HepG2 (cell line): ENCODE data around the gene DDX20. TPM values are rescaled to one million over a fixed set of nuclear protein-coding genes. Genes with fewer than 3 reads are reported as not detected.

Source experiments
- CREB3 ChIP-seq: sonication (generic); formaldehyde crosslinking; IDR thresholded peaks from 2 replicates; pipeline ENCODE4 v1.5.0; 2020; ENCODE audit warnings: missing genetic modification reagents
- CREBL2 ChIP-seq: sonication (generic); formaldehyde crosslinking; IDR thresholded peaks from 2 replicates; pipeline ENCODE4 v1.8.1; 2023; ENCODE audit warnings: missing genetic modification reagents, mild to moderate bottlenecking, borderline replicate concordance
- ELF1 ChIP-seq: sonication (generic); formaldehyde crosslinking; IDR thresholded peaks from 2 replicates; pipeline ENCODE4 v1.4.0; 2020; ENCODE audit warnings: missing genetic modification reagents
- ETV6 ChIP-seq: sonication (generic); formaldehyde crosslinking; conservative IDR thresholded peaks from 2 replicates; pipeline ENCODE4 v1.4.0; 2020; ENCODE audit warnings: missing genetic modification reagents
- FOXA3 ChIP-seq: IDR thresholded peaks from 2 replicates; pipeline ENCODE4 v1.6.1; 2016; ENCODE audit warnings: missing genetic modification reagents, missing compliant biosample characterization
- FOXK2 ChIP-seq: fragments of 450-650 bp; IDR thresholded peaks from 2 replicates; pipeline ENCODE4 v1.6.1; 2016
- MXI1 ChIP-seq: IDR thresholded peaks from 3 replicates; pipeline ENCODE4 v1.6.1; 2012; ENCODE audit warnings: low read depth, low read length, inconsistent platforms, borderline replicate concordance
- NCOA5 ChIP-seq: sonication (generic); formaldehyde crosslinking; IDR thresholded peaks from 2 replicates; pipeline ENCODE4 v1.4.0; 2020; ENCODE audit warnings: missing genetic modification reagents
- NFKB2 ChIP-seq: sonication (generic); formaldehyde crosslinking; IDR thresholded peaks from 2 replicates; pipeline ENCODE4 v1.4.0; 2020; ENCODE audit warnings: missing genetic modification reagents, borderline replicate concordance
- RBFOX2 ChIP-seq: fragments of 200-400 bp; formaldehyde crosslinking; IDR thresholded peaks from 2 replicates; pipeline ENCODE4 v1.6.1; 2017; ENCODE audit warnings: low read depth, mild to moderate bottlenecking, low read length
- REPIN1 ChIP-seq: sonication (generic); formaldehyde crosslinking; IDR thresholded peaks from 2 replicates; pipeline ENCODE4 v1.8.0; 2022; ENCODE audit warnings: missing genetic modification reagents, low read depth, mild to moderate bottlenecking, borderline replicate concordance
- SMYD3 ChIP-seq: sonication (generic); formaldehyde crosslinking; IDR thresholded peaks from 2 replicates; pipeline ENCODE4 v1.8.1; 2023; ENCODE audit warnings: mild to moderate bottlenecking, missing genetic modification reagents
- TRIM24 ChIP-seq: sonication (generic); formaldehyde crosslinking; IDR thresholded peaks from 2 replicates; pipeline ENCODE4 v1.8.0; 2022; ENCODE audit warnings: mild to moderate bottlenecking, missing genetic modification reagents
- ZBTB44 ChIP-seq: sonication (generic); formaldehyde crosslinking; IDR thresholded peaks from 2 replicates; pipeline ENCODE4 v1.4.0; 2020; ENCODE audit warnings: missing genetic modification reagents
- ZEB1 ChIP-seq: IDR thresholded peaks from 2 replicates; pipeline ENCODE4 v1.6.1; 2012; ENCODE audit warnings: mild to moderate bottlenecking, low read depth, inconsistent platforms; ENCODE audit not compliant: insufficient replicate concordance
- ZMYM3 ChIP-seq: sonication (generic); formaldehyde crosslinking; IDR thresholded peaks from 2 replicates; pipeline ENCODE4 v1.5.1; 2020; ENCODE audit warnings: mild to moderate bottlenecking, missing genetic modification reagents
- ZNF124 ChIP-seq: sonication (generic); formaldehyde crosslinking; IDR thresholded peaks from 2 replicates; pipeline ENCODE4 v1.4.0; 2020; ENCODE audit warnings: missing genetic modification reagents
- ZNF253 ChIP-seq: sonication (generic); formaldehyde crosslinking; IDR thresholded peaks from 2 replicates; pipeline ENCODE4 v1.8.0; 2022; ENCODE audit warnings: mild to moderate bottlenecking, missing genetic modification reagents, borderline replicate concordance
- ZNF44 ChIP-seq: sonication (generic); formaldehyde crosslinking; IDR thresholded peaks from 2 replicates; pipeline ENCODE4 v1.5.1; 2020; ENCODE audit warnings: mild to moderate bottlenecking, missing genetic modification reagents
- ZNF501 ChIP-seq: sonication (generic); formaldehyde crosslinking; IDR thresholded peaks from 2 replicates; pipeline ENCODE4 v1.5.1; 2020; ENCODE audit warnings: mild to moderate bottlenecking, moderate library complexity, missing genetic modification reagents
- ZNF549 ChIP-seq: sonication (generic); formaldehyde crosslinking; IDR thresholded peaks from 2 replicates; pipeline ENCODE4 v1.5.0; 2020; ENCODE audit warnings: missing genetic modification reagents
- ZNF609 ChIP-seq: sonication (generic); formaldehyde crosslinking; IDR thresholded peaks from 2 replicates; pipeline ENCODE4 v1.4.0; 2020; ENCODE audit warnings: mild to moderate bottlenecking, missing genetic modification reagents, borderline replicate concordance
- ZNF7 ChIP-seq: IDR thresholded peaks from 2 replicates; pipeline ENCODE4 v1.6.1; 2016; ENCODE audit warnings: missing biosample characterization, missing genetic modification reagents
- polyA plus RNA-seq, 8 experiments: library from polyadenylated mRNA; depleted of rRNA in 3 of 8; stranded (reverse) in 7 of 8; unstranded in 1 of 8; fragments of >200 nt; fragmentation: Illumina TruSeq in 4 of 8; extraction: Trizol in 4 of 8; gene quantifications; 2 replicates each; pipeline versions ENCODE4 v1.2.1 to v1.2.3, GENCODE V29; 2011 to 2016; ENCODE audit warnings: low read depth in 4 of 8, missing spikeins in 1 of 8, mixed read lengths in 1 of 8; ENCODE audit not compliant: insufficient read depth in 1 of 8
- total RNA-seq, 5 experiments: library from RNA; depleted of rRNA; stranded (reverse); fragments of >200 nt; fragmentation: Illumina TruSeq; extraction: Trizol; gene quantifications; 2 replicates each; pipeline ENCODE4 v1.2.3, GENCODE V29; 2016; ENCODE audit warnings: low read depth in 1 of 5

DDX20 gene
- total and polyA plus RNA-seq, 2 of the 13 experiments (the other 11 are each of a cell fraction or from before 2014, with no cell fraction given), result 4.0 to 14.3 TPM

GRCh38 chr1:111755331-111756123 lies at the start of gene DDX20 (continued):
- TF ChIP-seq ZNF609 (CRISPR knock-in tag), result 0 out of 2 replicates have a peak, but pooled peaks have one; percentile 22
- peak; percentile 64; the same call in 1 of the 2 replicates for TF ChIP-seq ZNF124 (CRISPR knock-in tag)
- TF ChIP-seq ZMYM3 (CRISPR knock-in tag), result no peak
- peak; percentile 88 for TF ChIP-seq RBFOX2
- TF ChIP-seq REPIN1 (CRISPR knock-in tag), result no peak; the same call in 1 of the 2 replicates
- TF ChIP-seq SMYD3 (CRISPR knock-in tag), result no peak
- no peak for TF ChIP-seq FOXK2
- TF ChIP-seq NFKB2 (CRISPR knock-in tag), result peak; percentile 51; the same call in 1 of the 2 replicates
- peak; percentile 93 for TF ChIP-seq ZNF501
- TF ChIP-seq ZNF7 (CRISPR knock-in tag), result peak; percentile 35; the same call in 1 of the 2 replicates
- TF ChIP-seq ZBTB44 (CRISPR knock-in tag), result no peak; the same call in 1 of the 2 replicates
- TF ChIP-seq FOXA3 (CRISPR knock-in tag), result peak; percentile 13; the same call in 1 of the 2 replicates
- no peak for TF ChIP-seq TRIM24 (CRISPR knock-in tag)
- peak; percentile 91; the same call in 2 of the 3 replicates for TF ChIP-seq MXI1
- no peak for TF ChIP-seq CREB3 (CRISPR knock-in tag)
- TF ChIP-seq ZNF549 (CRISPR knock-in tag), result no peak
- peak; percentile 15 for TF ChIP-seq ZNF253 (CRISPR knock-in tag)
- TF ChIP-seq NCOA5 (CRISPR knock-in tag), result no peak
- no peak for TF ChIP-seq ZEB1
- TF ChIP-seq CREBL2 (CRISPR knock-in tag), result no peak; the same call in 1 of the 2 replicates
- TF ChIP-seq ETV6 (CRISPR knock-in tag), result no peak; the same call in 1 of the 2 replicates
- peak; percentile 80; the same call in 1 of the 2 replicates for TF ChIP-seq ZNF44 (CRISPR knock-in tag)
- TF ChIP-seq ELF1 (CRISPR knock-in tag), result peak; percentile 69
